Glutamatergic neuron (in vitro differentiated cells): ENCODE results near the gene CYP2C18. TPM values are rescaled to one million over a fixed set of nuclear protein-coding genes. Genes with fewer than 3 reads are reported as not detected.
"Not testable (repeated sequence)": the region's sequence is repeated elsewhere in the genome, so short reads cannot be mapped to it uniquely, and the experiment has no call there.

Source experiments
- DNase-seq: peaks from one replicate; pipeline ENCODE4 v3.0.0; 2022
- H3K27ac Mint-ChIP-seq: one replicate; pipeline ENCODE4 v1.8.0; 2020; ENCODE audit warnings: mild to moderate bottlenecking, mixed read lengths, inconsistent platforms; ENCODE audit not compliant: unreplicated experiment
- H3K27me3 Mint-ChIP-seq: one replicate; pipeline ENCODE4 v1.8.0; 2020; ENCODE audit warnings: mild to moderate bottlenecking, moderate library complexity, mixed read lengths, inconsistent platforms; ENCODE audit not compliant: unreplicated experiment
- H3K36me3 Mint-ChIP-seq: one replicate; pipeline ENCODE4 v1.8.0; 2020; ENCODE audit warnings: mild to moderate bottlenecking, mixed read lengths, inconsistent platforms; ENCODE audit not compliant: unreplicated experiment
- H3K4me1 Mint-ChIP-seq: one replicate; pipeline ENCODE4 v1.8.0; 2020; ENCODE audit warnings: mild to moderate bottlenecking, low read depth, mixed read lengths, inconsistent platforms; ENCODE audit not compliant: unreplicated experiment
- H3K4me3 Mint-ChIP-seq: one replicate; pipeline ENCODE4 v1.8.0; 2020; ENCODE audit warnings: mild to moderate bottlenecking, mixed read lengths, inconsistent platforms; ENCODE audit not compliant: unreplicated experiment
- H3K9me3 Mint-ChIP-seq: one replicate; pipeline ENCODE4 v1.8.0; 2020; ENCODE audit warnings: mild to moderate bottlenecking, moderate library complexity, mixed read lengths, inconsistent platforms; ENCODE audit not compliant: unreplicated experiment
- CTCF ChIP-seq: fragments of 200-600 bp; sonication (generic); IDR thresholded peaks from one replicate; pipeline ENCODE4 v1.5.0; 2021; ENCODE audit not compliant: partially characterized antibody, unreplicated experiment
- total RNA-seq: library from RNA; stranded (reverse); fragmentation: NEBNext Ultra II Directional; extraction: Animal tissue kit (Norgen Biotek cat#: 25700); gene quantifications from one replicate; pipeline ENCODE4 v1.2.1, GENCODE V29; 2021; ENCODE audit not compliant: unreplicated experiment

The CYP2C18 gene
- total RNA-seq, 1 donor from 2014 or later = not detected

- H3K27ac Mint-ChIP-seq = no peak overlapping the region
- H3K36me3 Mint-ChIP-seq = peaks cover 13% of the 10 kb centered on the region
- no peaks in the 10 kb centered on the region for H3K27me3 Mint-ChIP-seq
- no peak for DNase-seq
- no peak overlapping the region for H3K4me3 Mint-ChIP-seq
- peaks cover 6% of the 10 kb centered on the region for H3K9me3 Mint-ChIP-seq
- no peak for TF ChIP-seq CTCF
- H3K4me1 Mint-ChIP-seq = no peaks in the 10 kb centered on the region
Observed at GRCh38 chr10:94747137-94747536, 63.6 kb downstream of the CYP2C18 start.

- no peak overlapping the region for H3K4me3 Mint-ChIP-seq
- TF ChIP-seq CTCF = no peak
- H3K4me1 Mint-ChIP-seq = no peaks in the 10 kb centered on the region
- no peak overlapping the region for H3K27ac Mint-ChIP-seq
- peaks cover 1% of the 10 kb centered on the region for H3K9me3 Mint-ChIP-seq
- H3K36me3 Mint-ChIP-seq = peaks cover 13% of the 10 kb centered on the region
- DNase-seq = no peak
- H3K27me3 Mint-ChIP-seq = no peaks in the 10 kb centered on the region
Observed at GRCh38 chr10:94747838-94748237, 64.3 kb downstream of the CYP2C18 start.

GRCh38 chr10:94757916-94758315 lies 74.4 kb downstream of the CYP2C18 start:
- H3K4me1 Mint-ChIP-seq = no peaks in the 10 kb centered on the region
- H3K4me3 Mint-ChIP-seq = no peak overlapping the region
- no peak overlapping the region for H3K27ac Mint-ChIP-seq
- H3K36me3 Mint-ChIP-seq = no peaks in the 10 kb centered on the region
- no peak for TF ChIP-seq CTCF
- no peaks in the 10 kb centered on the region for H3K9me3 Mint-ChIP-seq
- H3K27me3 Mint-ChIP-seq = no peaks in the 10 kb centered on the region
- no peak for DNase-seq

GRCh38 chr10:94760586-94761178 lies 77.2 kb downstream of the CYP2C18 start:
- no peak overlapping the region for H3K27ac Mint-ChIP-seq
- H3K27me3 Mint-ChIP-seq = no peaks in the 10 kb centered on the region
- no peaks in the 10 kb centered on the region for H3K9me3 Mint-ChIP-seq
- H3K4me3 Mint-ChIP-seq = no peak overlapping the region
- DNase-seq = no peak
- H3K4me1 Mint-ChIP-seq = no peaks in the 10 kb centered on the region
- H3K36me3 Mint-ChIP-seq = no peaks in the 10 kb centered on the region
- TF ChIP-seq CTCF = no peak

GRCh38 chr10:94762393-94762792 lies 78.9 kb downstream of the CYP2C18 start, which contains the start of gene CYP2C19:
Gene CYP2C19, plus strand, starts transcription at chr10:94762681. Its CDS starts 25 bp downstream, at chr10:94762706.
- Mint-ChIP-seq H3K27me3 (no peaks in the 10 kb centered on the region), H3K36me3 (no peaks in the 10 kb centered on the region), H3K9me3 (no peaks in the 10 kb centered on the region), H3K4me3 (no peak within 1 kb of the TSS), H3K4me1 (no peaks in the 10 kb centered on the region), H3K27ac (no peak within 1 kb of the TSS)
- no peak for DNase-seq
- no peak for TF ChIP-seq CTCF

- not testable (repeated sequence) for H3K27ac Mint-ChIP-seq, H3K9me3 Mint-ChIP-seq, H3K4me1 Mint-ChIP-seq, DNase-seq, H3K27me3 Mint-ChIP-seq, H3K36me3 Mint-ChIP-seq, H3K4me3 Mint-ChIP-seq
Observed at GRCh38 chr10:94775425-94775824, 91.9 kb downstream of the CYP2C18 start.
